Right atrium auricular region (tissue), 2 donors: ENCODE data around the gene HIVEP2. TPM values are rescaled to one million over a fixed set of nuclear protein-coding genes. Genes with fewer than 3 reads are reported as not detected.

Source experiments
- DNase-seq: peaks from one replicate; pipeline ENCODE4 v3.0.0-alpha.2; 2019; ENCODE audit warnings: low spot score
- H3K27ac ChIP-seq, 2 donors: fragments of 200-600 bp; sonication (generic); 1 replicate in 1 of 2; 2 replicates in 1 of 2; pipeline ENCODE4 v1.5.1; 2016 to 2019
- H3K27me3 ChIP-seq, 2 donors: fragments of 200-600 bp; sonication (generic); one replicate each; pipeline versions ENCODE4 v1.5.1 to v1.6.0; 2017 to 2019
- H3K36me3 ChIP-seq: fragments of 200-600 bp; sonication (generic); one replicate; pipeline ENCODE4 v1.5.1; 2016
- H3K4me1 ChIP-seq, 2 donors: fragments of 200-600 bp; sonication (generic); one replicate each; pipeline versions ENCODE4 v1.5.1 to v1.6.0; 2017 to 2019
- H3K4me3 ChIP-seq, 2 donors: fragments of 200-600 bp; sonication (generic); 1 replicate in 1 of 2; 2 replicates in 1 of 2; pipeline ENCODE4 v1.5.1; 2017 to 2019; ENCODE audit warnings: mild to moderate bottlenecking in 1 of 2, moderate library complexity in 1 of 2
- H3K9me3 ChIP-seq, 2 donors: fragments of 200-600 bp; sonication (generic); one replicate each; pipeline ENCODE4 v1.5.1; 2019
- CTCF ChIP-seq, 2 donors: fragments of 200-600 bp; sonication (generic); IDR thresholded peaks; one replicate each; pipeline ENCODE4 v1.5.1; 2019; ENCODE audit warnings: antibody characterized with exemption in 2 of 2
- total RNA-seq, 2 donors: library from RNA; depleted of rRNA; stranded (reverse); fragments of >200 nt; gene quantifications; one replicate each; pipeline ENCODE4 v1.1.0, GENCODE V29; 2016

HIVEP2 gene
- total RNA-seq, 2 donors from 2014 or later = 19.2 to 28.6 TPM

DNA sequence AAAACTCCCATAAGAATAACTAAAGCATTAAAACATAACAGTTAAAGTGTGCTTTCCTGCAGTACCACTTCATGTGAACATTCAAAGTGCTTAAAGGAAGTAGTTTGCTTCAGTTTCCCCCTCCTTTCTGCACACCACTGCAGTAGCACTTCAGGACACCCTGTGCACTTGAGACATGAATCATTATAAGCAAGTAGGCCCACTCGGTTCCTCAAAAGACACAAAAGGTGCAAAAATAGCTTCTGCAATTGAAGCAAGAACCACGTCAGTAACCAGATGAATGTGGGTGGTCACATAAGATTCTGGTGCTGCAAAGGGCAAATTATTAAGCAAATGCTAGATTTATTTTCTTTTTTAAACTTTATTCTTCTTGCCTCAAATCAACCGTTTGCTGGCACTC, 160.6 kb downstream of the HIVEP2 start:
- no peak for DNase-seq
- H3K27ac ChIP-seq = no peak overlapping the region
- TF ChIP-seq CTCF (IDR thresholded peaks at IDR 0.05) = no peak
- peaks cover 0 to 14% of the 10 kb centered on the region in 2 donors for H3K4me1 ChIP-seq
- H3K9me3 ChIP-seq = no peaks in the 10 kb centered on the region
- H3K27me3 ChIP-seq = no peaks in the 10 kb centered on the region
- H3K4me3 ChIP-seq = no peak overlapping the region
- no peaks in the 10 kb centered on the region for H3K36me3 ChIP-seq

DNA sequence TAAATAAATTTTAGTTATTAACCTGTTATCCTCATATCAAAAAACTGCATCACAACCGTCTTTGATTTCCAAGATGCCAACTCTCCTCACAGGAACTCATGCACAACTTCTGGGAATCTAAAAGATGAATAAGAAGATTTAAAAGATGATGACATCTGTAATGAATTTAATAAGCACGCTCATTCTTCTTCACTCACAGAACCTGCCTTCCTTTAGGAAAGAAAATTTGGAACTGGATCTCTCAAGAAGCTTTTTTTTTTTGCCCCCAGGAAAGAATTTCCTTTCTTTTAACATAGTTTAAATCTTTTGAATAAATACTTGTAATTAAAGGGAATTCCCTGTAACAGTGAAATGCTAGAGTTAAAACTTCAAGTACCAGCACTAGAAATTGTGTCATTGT, 161.5 kb downstream of the HIVEP2 start:
- H3K27ac ChIP-seq = no peak overlapping the region

GRCh38 chr6:142781129-142781528, 163.8 kb downstream of the HIVEP2 start:
- DNase-seq = no peak
- Histone ChIP-seq H3K4me3 (no peak overlapping the region), H3K36me3 (no peaks in the 10 kb centered on the region), H3K27ac (no peak overlapping the region), H3K27me3 (no peaks in the 10 kb centered on the region), H3K9me3 (no peaks in the 10 kb centered on the region), H3K4me1 (peaks cover 0 to 14% of the 10 kb centered on the region in 2 donors)
- no peak for TF ChIP-seq CTCF (IDR thresholded peaks at IDR 0.05)

More for the DNA sequence above, 161.5 kb downstream of the HIVEP2 start:
- H3K9me3 ChIP-seq = no peaks in the 10 kb centered on the region
- H3K4me1 ChIP-seq = peaks cover 0 to 14% of the 10 kb centered on the region in 2 donors
- H3K4me3 ChIP-seq = no peak overlapping the region
- no peak for TF ChIP-seq CTCF (IDR thresholded peaks at IDR 0.05)
- DNase-seq = no peak
- no peaks in the 10 kb centered on the region for H3K27me3 ChIP-seq
- H3K36me3 ChIP-seq = no peaks in the 10 kb centered on the region

DNA sequence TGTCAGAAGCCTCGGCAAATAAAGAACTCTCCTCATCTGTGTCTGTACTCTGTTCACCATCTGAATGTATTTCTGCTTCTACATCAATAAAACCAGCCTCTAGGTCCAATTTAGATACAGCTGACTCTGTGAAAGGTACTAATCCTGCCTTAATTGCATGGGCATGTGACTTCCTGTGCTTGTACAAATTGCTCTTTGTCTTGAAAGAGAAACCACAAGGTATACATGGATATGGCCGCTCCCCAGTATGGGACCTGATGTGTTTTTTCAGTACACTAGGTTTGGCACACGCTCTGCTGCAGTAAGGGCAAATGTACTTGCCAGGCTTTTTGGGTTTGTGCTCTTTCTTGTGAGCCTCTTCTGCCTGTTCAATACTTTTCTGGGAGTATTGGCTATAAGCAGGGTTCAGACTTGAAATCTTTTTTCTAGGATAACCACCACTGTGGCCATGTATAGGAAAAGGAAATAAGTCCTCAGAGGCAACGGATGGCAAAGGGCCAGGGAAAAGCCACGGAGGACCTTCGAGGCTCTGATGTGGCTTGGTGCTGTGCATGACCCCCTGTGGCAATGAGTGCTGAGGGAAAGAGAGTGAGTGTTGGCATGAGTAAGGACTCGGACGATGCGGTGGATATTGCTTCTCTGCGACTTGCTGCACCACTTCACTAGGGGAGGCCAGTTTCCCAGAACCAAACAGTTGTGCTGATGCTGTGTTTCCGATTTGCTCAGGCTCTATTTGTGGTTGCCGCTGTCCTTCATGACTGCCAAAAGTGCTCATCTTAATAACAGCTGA, 170.9 kb downstream of the HIVEP2 start:
- Histone ChIP-seq H3K4me1 (no peaks in the 10 kb centered on the region), H3K27me3 (no peaks in the 10 kb centered on the region), H3K27ac (no peak overlapping the region), H3K4me3 (no peak overlapping the region), H3K9me3 (no peaks in the 10 kb centered on the region), H3K36me3 (peaks cover 54% of the 10 kb centered on the region)
- no peak for DNase-seq
- no peak for TF ChIP-seq CTCF (IDR thresholded peaks at IDR 0.05)

GRCh38 chr6:142773324-142773723, 171.7 kb downstream of the HIVEP2 start:
- Histone ChIP-seq H3K27ac (no peak overlapping the region), H3K9me3 (no peaks in the 10 kb centered on the region), H3K4me3 (no peak overlapping the region), H3K36me3 (peaks cover 56% of the 10 kb centered on the region), H3K4me1 (no peaks in the 10 kb centered on the region), H3K27me3 (no peaks in the 10 kb centered on the region)
- TF ChIP-seq CTCF (IDR thresholded peaks at IDR 0.05) = no peak
- no peak for DNase-seq

- peaks cover 65% of the 10 kb centered on the region for H3K36me3 ChIP-seq
- H3K4me3 ChIP-seq = no peak overlapping the region
- TF ChIP-seq CTCF (IDR thresholded peaks at IDR 0.05) = no peak
- H3K9me3 ChIP-seq = no peaks in the 10 kb centered on the region
- no peaks in the 10 kb centered on the region for H3K4me1 ChIP-seq
- H3K27me3 ChIP-seq = no peaks in the 10 kb centered on the region
- no peak overlapping the region for H3K27ac ChIP-seq
- no peak for DNase-seq
These were observed 173.8 kb downstream of the HIVEP2 start for GRCh38 chr6:142771162-142771561.
